NCI-H146 treated with DMSO at 0.1 percent for 48 hours (cell line): ENCODE data around the gene ARHGEF33.
"Not testable (repeated sequence)": the region's sequence is repeated elsewhere in the genome, so short reads cannot be mapped to it uniquely, and the experiment has no call there.

Source experiments
- DNase-seq: peaks from one replicate; lab custom pipeline; 2025; ENCODE audit not compliant: unreplicated experiment; lab: John Stamatoyannopoulos, UW

Gene ARHGEF33

DNA sequence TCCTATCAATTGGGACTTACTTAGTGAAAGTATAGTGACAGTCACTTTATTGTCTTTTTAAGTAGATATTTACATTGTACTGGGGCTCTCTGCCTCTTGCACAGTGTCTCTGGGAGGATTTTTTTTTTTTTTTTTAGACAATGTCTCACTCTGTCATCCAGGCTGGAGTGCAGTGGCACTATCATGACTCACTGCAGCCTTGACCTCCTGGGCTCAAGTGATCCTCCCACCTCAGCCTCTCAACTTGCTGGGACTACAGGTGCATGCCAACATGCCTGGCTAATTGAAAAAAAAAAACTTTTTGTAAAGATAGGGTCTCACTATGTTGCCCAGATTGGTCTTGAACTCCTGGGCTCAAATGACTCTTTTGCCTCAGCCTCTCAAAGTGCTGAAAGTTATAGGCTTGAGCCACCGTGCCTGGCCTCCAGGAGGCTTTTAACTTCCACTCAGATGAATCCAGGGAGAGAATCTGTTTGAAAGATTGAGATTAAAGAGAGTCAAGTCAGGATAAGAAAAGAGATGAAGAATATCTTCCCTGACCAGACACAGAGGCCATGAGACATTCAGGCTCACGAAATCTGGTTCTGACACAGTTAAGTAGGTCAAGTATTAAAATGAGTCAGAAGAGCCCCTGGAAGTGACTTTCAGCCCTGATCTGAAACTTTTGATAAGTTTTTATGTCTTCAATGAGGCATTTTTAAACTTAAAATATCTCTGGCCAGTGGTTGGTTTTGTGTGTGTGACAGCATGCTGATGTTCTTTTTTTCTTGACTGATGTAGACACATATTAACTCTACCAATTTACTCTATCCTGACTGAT lies 18.3 kb downstream of the ARHGEF33 start:
- DNase-seq, result no peak

DNA sequence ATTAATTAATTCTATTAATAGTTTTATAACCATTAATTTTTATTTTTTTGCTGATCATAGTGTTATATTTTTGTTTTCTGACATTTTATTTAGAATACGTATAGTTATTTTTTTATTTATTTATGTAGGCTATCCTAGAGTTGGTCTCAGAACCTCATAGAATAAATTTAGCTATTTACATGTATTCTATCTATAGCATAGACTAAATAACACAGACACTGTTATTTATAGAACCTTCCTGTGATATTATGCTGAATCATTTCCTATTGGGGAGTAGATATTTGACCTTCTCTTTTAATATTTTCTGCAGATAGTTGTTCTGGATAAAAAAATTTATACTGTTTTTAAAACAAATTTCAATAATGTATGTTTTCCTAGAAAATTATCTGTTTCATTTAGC lies 20.2 kb downstream of the ARHGEF33 start:
- DNase-seq, result no peak

GRCh38 chr2:38911191-38911590 lies 21.5 kb downstream of the ARHGEF33 start:
- DNase-seq, result no peak

GRCh38 chr2:38912619-38913018 lies 22.9 kb downstream of the ARHGEF33 start:
- no peak for DNase-seq

- no peak for DNase-seq
These were observed 32.7 kb downstream of the ARHGEF33 start for GRCh38 chr2:38922389-38922788.

DNA sequence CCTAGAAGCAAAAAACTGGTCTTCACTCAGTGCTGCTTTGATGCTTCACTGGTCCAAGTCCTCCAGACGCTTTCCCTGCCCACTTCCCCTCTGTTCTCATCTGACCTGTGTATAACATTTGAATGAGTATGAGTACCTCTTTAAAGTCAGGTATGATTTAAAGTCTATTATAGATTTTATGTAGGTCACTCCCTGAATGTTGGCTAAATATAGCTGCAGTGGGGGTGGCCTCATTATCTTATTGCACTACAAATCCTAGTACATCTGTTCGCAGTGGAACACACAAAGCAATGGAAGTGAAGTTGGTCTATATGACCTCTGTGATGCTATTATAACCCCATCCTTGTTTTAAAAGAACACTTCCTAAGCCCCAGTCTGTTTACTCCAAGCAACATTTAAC lies 33.2 kb downstream of the ARHGEF33 start:
- no peak for DNase-seq

DNA sequence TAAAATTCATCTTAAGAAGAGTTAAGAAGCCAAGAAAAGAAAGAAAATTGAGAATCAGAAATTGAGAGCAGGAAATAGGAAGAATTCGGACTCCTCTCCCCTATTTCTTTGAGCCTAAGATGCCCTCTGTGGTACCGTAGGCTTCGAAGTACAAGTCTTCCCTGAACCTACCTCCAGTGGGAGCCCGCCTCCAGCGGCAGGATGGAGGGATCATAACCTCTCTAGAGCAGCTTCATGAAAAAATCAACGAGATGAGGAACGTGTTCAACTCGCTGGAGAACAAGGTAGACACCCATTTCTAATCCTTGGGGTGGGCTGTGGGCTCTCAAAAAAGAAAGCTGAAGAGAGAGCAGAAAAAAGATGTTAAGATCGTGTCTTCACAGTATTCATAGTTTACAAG lies 36.3 kb downstream of the ARHGEF33 start:
- no peak for DNase-seq

DNA sequence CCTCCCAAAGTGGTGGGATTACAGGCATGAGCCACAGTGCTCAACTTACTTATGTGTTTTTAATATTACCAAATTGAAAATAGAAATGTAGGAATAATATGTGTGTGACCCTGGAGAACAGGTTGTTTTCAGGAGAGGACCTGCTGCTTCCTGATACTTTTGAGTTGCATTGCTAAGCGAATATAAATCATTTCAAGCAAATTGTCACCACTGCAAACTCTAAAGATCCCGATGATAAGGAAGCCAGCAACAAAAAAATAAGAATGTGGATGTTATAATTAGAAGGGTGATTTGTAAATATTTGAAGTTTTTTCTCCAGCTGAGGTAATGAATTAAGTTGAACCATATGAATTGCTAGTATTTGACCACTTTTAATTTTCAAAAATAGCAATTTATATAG lies 40.9 kb downstream of the ARHGEF33 start:
- DNase-seq, result no peak

- DNase-seq, result no peak
These were observed 42.9 kb downstream of the ARHGEF33 start for GRCh38 chr2:38932586-38932985.

DNA sequence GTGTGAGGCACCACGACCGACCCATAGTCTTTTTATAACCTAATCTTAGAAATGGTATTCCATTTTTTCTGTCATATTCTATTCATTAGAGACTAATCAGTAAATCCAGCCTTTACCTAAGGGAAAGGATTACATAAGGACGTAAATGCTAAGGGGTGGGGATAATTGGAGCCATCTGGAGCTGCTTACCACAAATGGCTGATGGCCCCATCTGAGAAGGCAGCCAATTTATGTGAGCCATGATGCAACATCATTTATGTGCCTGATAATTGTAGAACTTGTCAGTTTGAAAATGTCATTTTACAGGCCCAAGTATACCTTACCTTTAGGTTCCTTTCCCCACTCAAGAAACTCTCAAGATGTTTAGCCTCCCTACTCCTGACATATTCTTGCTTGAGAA lies 44.0 kb downstream of the ARHGEF33 start:
- no peak for DNase-seq

DNA sequence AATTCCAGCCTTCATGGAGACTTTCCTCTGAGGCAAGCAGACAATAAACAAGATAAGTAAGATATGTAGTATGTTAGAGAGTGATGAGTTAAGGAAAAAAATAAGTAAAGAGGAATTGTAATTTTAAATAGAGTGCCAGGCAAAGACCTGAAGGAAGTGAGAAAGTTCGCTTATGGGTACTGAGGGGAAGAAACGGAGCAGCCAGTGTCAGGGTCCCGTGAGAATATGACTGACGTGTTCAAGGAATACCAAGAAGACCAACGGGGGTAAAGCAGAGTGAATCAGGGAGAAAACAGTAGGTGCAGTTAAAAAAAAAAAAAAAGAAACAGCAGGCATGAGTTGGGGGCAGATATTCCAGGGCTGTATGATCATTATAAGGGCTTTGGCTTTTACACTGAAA lies 45.1 kb downstream of the ARHGEF33 start:
- no peak for DNase-seq

- DNase-seq, result no peak
These were observed 46.0 kb downstream of the ARHGEF33 start for GRCh38 chr2:38935568-38936172.

- DNase-seq, result not testable (repeated sequence)
These were observed 46.8 kb downstream of the ARHGEF33 start for GRCh38 chr2:38936516-38936915.

- no peak for DNase-seq
These were observed 47.9 kb downstream of the ARHGEF33 start for GRCh38 chr2:38937548-38937947.

DNA sequence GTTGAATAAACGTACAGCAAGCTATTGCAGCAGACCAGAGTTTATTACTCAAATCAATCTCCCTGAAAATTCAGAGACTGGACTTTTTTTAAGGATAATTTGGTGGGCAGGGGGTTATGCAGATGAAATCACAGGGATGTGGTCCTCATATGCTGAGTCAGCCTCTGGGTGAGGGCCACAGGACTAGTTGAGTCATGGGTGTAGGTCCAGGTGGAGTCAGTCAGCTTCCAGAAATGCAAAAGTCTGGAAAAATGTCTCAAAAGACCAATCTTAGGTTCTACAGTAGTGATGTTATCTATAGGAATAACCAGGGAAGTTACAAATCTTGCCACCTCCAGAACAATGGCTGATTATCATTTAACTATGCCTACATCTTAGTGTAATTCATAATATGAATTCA lies 51.1 kb downstream of the ARHGEF33 start:
- DNase-seq, result no peak

GRCh38 chr2:38943784-38944183 lies 54.1 kb downstream of the ARHGEF33 start:
- DNase-seq, result no peak

- DNase-seq, result no peak
These were observed 55.7 kb downstream of the ARHGEF33 start for GRCh38 chr2:38945372-38945771.

DNA sequence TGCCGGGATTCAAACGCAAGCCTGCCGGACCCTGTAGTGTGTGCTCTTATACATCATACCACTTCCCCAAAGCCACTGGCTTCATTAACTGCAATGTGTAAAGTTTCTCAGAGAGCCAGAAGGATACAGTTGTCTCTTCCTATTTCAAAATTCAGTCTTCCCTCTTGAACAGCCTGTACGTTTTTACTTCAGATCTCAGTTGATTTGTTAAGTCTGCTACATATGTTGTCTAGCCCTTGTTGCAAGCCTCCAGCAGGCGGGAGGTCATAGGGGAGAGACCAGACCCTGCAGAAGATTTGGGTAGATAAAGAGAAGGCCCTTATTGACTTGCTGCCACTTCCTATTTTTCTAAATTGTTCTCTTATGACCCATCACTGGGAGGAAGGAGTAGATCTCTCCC lies 56.2 kb downstream of the ARHGEF33 start:
- DNase-seq, result no peak

- peak; percentile 66 for DNase-seq
These were observed 57.9 kb downstream of the ARHGEF33 start for GRCh38 chr2:38947241-38948239.

DNA sequence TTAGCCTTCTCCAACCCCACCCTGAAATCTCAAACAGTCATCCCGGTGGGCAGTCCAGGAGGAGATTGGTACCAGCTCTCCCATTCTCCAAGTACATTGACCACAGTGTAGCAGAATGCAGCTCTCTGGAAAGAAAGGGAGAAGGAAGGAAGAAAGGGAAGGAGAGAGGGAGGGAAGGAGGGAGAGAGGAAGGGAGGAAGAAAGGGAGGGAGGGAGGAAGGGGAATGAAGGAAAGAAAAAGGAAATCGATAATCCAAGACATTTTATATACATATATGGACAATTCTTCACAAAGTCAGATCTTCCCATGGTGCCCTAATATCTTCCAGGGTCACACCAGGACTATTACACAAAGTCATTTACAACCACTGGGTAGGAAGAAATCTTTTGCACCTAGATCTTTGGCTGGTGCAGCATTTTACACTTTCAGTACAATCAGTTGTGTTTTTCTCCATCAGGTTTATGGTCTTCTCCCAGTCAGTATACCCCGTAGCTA lies 58.8 kb downstream of the ARHGEF33 start:
- DNase-seq, result no peak

GRCh38 chr2:38948995-38949394 lies 59.3 kb downstream of the ARHGEF33 start:
- no peak for DNase-seq
